Left colon (tissue), 2 donors: Measurements from ENCODE around the gene ARHGAP20. TPM values are rescaled to one million over a fixed set of nuclear protein-coding genes. Genes with fewer than 3 reads are reported as not detected.

Source experiments
- ATAC-seq: fragments of 200-7000 bp; cut with Tn5 transposase; one replicate; pipeline ENCODE4 v1.9.1; 2020; ENCODE audit warnings: mild to moderate bottlenecking, moderate library complexity
- DNase-seq, 2 donors: peaks; one replicate each; pipeline ENCODE4 v3.0.0-alpha.2; 2020
- intact Hi-C, 2 donors: fragments of 100-400 bp; cut with DNase I in 1 of 2; cut with micrococcal nuclease in 1 of 2; formaldehyde crosslinking; loops; one replicate each; pipeline versions ENCODE4 v1.11.2 to v1.14.0; 2022; cut with DNase I, micrococcal nuclease
- long read RNA-seq: library from polyadenylated mRNA; unstranded; transcript quantifications from one replicate; pipeline ENCODE4 v2.0.0, GENCODE V29; 2021
- total RNA-seq, 2 donors: library from RNA; stranded (reverse); fragmentation: NEBNext Ultra II Directional; extraction: Animal tissue kit (Norgen Biotek cat#: 25700); gene quantifications; one replicate each; pipeline ENCODE4 v1.2.1, GENCODE V29; 2021
- donor health status: DM: no; HTN: no; CAD: no.
- donor health status: DM: yes; HTN: yes; CAD: no.

The ARHGAP20 gene, protein sequence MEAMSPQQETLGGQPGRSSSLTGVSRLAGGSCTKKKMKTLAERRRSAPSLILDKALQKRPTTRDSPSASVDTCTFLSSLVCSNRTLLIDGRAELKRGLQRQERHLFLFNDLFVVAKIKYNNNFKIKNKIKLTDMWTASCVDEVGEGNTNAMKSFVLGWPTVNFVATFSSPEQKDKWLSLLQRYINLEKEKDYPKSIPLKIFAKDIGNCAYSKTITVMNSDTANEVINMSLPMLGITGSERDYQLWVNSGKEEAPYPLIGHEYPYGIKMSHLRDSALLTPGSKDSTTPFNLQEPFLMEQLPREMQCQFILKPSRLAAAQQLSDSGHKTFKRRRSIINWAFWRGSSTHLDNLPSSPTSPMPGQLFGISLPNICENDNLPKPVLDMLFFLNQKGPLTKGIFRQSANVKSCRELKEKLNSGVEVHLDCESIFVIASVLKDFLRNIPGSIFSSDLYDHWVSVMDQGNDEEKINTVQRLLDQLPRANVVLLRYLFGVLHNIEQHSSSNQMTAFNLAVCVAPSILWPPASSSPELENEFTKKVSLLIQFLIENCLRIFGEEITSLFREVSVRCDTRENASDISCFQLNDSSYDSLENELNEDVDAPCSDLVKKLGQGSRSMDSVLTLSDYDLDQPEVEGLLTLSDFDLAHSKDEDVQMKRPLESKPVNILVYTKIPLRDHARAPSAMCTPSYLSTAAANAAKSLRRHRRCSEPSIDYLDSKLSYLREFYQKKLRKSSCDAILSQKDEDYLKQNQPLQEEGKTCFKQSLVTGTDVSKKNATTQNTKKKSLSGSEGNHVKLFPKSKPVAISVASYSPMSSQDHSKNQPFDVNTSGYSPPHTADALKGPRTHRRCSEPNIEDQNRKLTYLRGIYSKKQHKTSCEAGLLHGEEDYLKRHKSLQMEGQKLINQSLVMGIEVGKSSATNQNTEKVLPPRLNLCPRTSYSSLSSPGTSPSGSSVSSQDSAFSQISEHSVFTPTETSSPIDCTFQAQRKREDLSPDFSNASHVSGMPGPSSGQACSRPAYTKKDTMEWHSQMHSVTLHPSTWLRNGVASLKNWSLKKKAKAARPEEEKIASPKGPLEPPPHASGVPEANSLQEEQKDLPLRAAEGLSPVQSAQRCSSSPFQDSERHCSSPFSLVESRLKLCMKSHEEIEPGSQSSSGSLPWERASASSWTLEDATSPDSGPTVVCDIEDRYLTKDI
- 1 to 10 TPM; 1.1 to 2.8 TPM for total RNA-seq
- long read RNA-seq, partial matches to known transcripts: 1 of 1 reads
- long read RNA-seq, other reads (novel, unspliced or antisense): 0 of 1 reads

- intact Hi-C loops: loop anchor here in 1 of 2 donors (5.0 kb wide), 1 partner anchor 515 kb away; no protein-coding TSS in a partner anchor
- DNase-seq (peak; percentile 53 to 74), ATAC-seq (peak; percentile 95)
Measured at GRCh38 chr11:110711776-110712658, at the start of gene ARHGAP20. TSS of gene ARHGAP20 (minus strand) at chr11:110712437. CDS start at chr11:110712231, 206 bp downstream.

DNA sequence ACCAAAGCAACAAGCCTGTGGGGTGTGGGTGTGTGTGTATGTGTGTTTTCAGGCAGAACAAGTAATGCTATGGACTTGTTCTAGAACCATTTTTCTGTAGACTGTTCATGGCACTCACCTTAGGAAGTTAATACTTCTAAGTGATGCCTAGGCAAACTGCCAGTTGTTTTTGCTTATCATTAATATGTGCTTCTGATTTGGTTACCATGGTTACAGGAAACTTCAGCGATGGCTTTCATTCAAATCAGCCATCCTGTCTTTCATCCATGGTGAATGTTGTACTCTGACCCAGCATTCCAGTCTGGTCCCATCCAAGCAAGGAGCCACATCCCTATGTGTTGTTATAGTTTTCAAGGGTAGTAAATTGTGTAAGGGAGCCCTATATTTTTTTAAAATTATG, 49.8 kb upstream of the ARHGAP20 start:
- ATAC-seq: no peak
- intact Hi-C loops: no loop called here

GRCh38 chr11:110761131-110761530, 48.9 kb upstream of the ARHGAP20 start:
- intact Hi-C loops: no loop called here
- ATAC-seq (no peak), DNase-seq (no peak)

More for the DNA sequence above, 49.8 kb upstream of the ARHGAP20 start:
- DNase-seq: no peak

GRCh38 chr11:110759972-110760381, 47.7 kb upstream of the ARHGAP20 start:
- DNase-seq (peak; percentile 31), ATAC-seq (peak; percentile 92)
- intact Hi-C loops: no loop called here

GRCh38 chr11:110757962-110758755, 45.9 kb upstream of the ARHGAP20 start:
- ATAC-seq: peak; percentile 53
- intact Hi-C loops: no loop called here
- DNase-seq: no peak

DNA sequence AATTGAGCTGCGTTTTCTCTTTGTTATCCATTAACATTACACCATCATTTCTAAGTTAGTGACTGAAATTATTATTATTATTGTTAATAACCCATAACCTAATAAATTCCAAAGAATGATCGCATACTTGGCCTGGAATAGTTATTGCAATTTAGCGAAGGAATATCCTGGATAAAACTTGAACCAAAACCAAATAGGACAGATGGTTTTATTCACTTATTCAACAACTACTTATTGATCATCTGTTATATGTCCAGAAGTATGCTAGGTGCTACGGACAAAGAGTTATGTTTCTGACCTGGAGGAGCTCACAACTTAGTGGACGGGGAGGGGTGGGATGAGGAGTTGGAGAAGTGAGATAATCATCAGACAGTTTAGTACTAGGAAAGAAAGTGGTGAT, 44.8 kb upstream of the ARHGAP20 start:
- ATAC-seq: no peak
- no peak for DNase-seq
- intact Hi-C loops: no loop called here

GRCh38 chr11:110755941-110756340, 43.7 kb upstream of the ARHGAP20 start:
- ATAC-seq: no peak
- DNase-seq: no peak
- intact Hi-C loops: no loop called here

DNA sequence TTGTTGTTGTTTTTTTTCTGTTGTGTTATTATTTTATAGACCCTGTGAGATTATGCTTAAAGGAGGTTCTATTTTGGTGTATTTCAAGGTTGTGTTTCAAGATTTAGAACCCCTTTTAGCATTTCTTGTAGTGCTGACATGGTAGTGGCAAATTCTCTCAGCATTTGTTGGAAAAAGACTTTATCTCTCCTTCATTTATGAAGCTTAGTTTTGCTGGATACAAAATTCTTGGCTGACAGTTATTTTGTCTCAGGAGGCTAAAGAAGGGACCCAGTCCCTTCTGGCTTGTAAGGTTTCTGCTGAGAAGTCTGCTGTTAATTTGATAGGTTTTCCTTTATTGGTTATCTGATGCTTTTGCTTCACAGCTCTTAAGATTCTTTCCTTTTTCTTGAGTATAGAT, 40.7 kb upstream of the ARHGAP20 start:
- intact Hi-C loops: no loop called here
- ATAC-seq (no peak), DNase-seq (no peak)

DNA sequence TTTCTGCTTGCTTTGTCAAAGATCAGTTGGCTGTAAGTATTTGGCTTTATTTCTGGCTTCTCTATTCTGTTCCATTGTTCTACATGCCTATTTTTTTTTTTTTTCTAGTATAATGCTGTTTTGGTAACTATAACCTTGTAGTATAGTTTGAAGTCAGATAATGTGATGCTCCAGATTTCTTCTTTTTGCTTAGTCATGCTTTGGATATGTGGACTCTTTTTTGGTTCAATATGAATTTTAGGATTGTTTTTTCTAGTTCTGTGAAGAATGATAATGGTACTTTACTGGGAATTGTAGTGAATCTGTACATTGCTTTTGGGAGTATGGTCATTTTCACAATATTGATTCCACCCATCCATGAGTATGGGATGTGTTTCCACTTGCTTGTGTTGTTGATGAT, 37.9 kb upstream of the ARHGAP20 start:
- no peak for DNase-seq
- intact Hi-C loops: no loop called here
- ATAC-seq: no peak

- no peak for DNase-seq
- no peak for ATAC-seq
- intact Hi-C loops: no loop called here
Measured at GRCh38 chr11:110747531-110747930, 35.3 kb upstream of the ARHGAP20 start.

DNA sequence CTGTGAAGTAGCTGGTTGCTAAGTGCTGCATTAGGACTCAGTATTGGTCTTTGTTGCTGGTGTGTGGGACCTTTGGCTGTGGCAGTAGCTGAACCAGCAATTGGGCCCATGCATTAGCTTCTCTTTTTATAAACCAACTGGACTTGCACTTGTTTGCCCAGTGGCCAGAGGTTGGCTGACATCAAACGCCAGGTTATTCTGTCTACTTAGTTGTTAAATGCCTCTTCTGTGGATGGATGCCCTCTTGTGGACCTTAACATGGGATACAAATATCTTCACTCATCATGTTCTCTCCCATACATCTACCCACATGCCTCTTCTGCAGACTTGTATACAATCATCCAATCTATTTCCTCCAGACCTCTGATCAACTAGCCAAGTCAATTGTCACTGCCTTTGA, 26.4 kb upstream of the ARHGAP20 start:
- intact Hi-C loops: no loop called here
- ATAC-seq: no peak
- DNase-seq: no peak

GRCh38 chr11:110737593-110737992, 25.4 kb upstream of the ARHGAP20 start:
- ATAC-seq: no peak
- intact Hi-C loops: no loop called here

GRCh38 chr11:110736171-110736553, 23.9 kb upstream of the ARHGAP20 start:
- ATAC-seq: no peak
- intact Hi-C loops: no loop called here

More at GRCh38 chr11:110737593-110737992, 25.4 kb upstream of the ARHGAP20 start:
- no peak for DNase-seq

GRCh38 chr11:110735455-110736170, 23.4 kb upstream of the ARHGAP20 start:
- intact Hi-C loops: no loop called here
- DNase-seq (no peak), ATAC-seq (peak; percentile 37)

More at GRCh38 chr11:110736171-110736553, 23.9 kb upstream of the ARHGAP20 start:
- DNase-seq: no peak

DNA sequence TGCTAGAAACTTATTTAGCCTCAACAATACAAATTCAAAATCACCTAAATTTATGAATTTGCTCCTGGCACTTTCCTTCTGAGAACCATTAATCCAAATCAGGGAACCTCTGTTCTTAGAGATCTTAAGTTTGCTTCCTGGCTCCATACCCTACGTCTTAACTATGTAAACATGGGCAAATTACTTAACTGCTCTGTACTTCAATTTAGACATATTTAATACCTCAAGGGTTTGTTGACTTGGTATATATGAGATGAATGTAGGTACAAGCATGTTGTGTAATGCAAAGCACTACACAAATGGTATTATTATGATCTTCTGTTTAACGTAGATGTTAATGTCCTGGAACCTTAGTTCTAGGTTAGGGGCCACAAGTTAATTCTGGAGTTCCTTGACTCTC, 22.6 kb upstream of the ARHGAP20 start:
- DNase-seq: no peak
- peak; percentile 95 for ATAC-seq
- intact Hi-C loops: no loop called here

DNA sequence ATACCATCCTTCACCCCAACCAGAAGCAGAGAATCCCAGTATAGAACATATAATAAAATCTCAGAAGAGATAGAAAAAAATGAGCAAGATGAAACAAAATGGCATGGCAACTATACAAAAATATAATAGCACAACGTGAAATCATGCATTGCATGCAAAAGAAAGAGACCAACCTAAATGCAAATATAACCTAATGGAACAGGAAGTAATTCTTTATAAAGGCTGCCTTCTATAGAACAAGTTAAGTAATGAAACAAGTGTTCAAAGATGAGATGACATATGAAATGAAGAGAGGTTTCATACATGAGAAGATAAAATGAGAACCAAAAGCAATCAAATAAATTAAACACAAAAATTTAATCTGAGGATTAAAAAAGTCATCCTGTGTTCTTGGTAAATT, 18.5 kb upstream of the ARHGAP20 start:
- intact Hi-C loops: no loop called here
- ATAC-seq (no peak), DNase-seq (no peak)

DNA sequence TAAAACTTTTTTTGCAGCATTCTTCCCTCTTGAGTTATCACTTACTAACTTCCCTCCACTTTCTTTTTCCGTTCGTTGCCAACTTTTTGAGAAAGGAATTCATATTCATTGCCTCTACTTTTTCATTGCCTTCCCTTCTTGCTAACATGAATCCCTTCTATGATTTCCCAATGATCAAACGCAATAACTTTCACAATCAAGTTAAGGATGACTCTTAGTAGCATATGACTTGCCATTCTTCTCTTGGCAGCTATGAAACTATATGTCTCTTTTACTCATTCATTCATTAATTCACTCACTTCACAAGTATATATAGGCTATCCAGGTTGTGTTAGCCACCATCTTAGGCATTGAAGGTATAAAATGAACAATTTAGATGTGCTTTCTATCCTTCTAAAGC, 16.6 kb upstream of the ARHGAP20 start:
- intact Hi-C loops: no loop called here
- ATAC-seq (no peak), DNase-seq (no peak)
